RWPE1 (cell line): ENCODE results near the gene MRPL45.
"Not testable (repeated sequence)": the region's sequence is repeated elsewhere in the genome, so short reads cannot be mapped to it uniquely, and the experiment has no call there.

Experiments used
- CTCF ChIA-PET: fragments of 350-600 bp; sonication (Branson Sonifier 250); formaldehyde crosslinking; extraction: SDS; loops from one replicate; lab custom pipeline; 2021; lab: Yijun Ruan, JAX
- POLR2A ChIA-PET: fragments of 400-600 bp; formaldehyde crosslinking; extraction: SDS; loops from one replicate; lab custom pipeline; 2020; ENCODE audit warnings: antibody characterized with exemption; ENCODE audit not compliant: low non-redundant PET; lab: Yijun Ruan, JAX
- DNase-seq: peaks from one replicate; pipeline ENCODE4 v3.0.0; 2012; ENCODE audit warnings: low spot score
- H3K27ac ChIP-seq: fragments of 450-650 bp; 2 replicates; pipeline ENCODE4 v1.5.1; 2017
- TF ChIP-seq, protein P1 (sequence below): fragments of 450-650 bp; conservative IDR thresholded peaks from 2 replicates; pipeline ENCODE4 v1.5.1; 2017; ENCODE audit warnings: low read depth, mild to moderate bottlenecking

Gene MRPL45

DNA sequence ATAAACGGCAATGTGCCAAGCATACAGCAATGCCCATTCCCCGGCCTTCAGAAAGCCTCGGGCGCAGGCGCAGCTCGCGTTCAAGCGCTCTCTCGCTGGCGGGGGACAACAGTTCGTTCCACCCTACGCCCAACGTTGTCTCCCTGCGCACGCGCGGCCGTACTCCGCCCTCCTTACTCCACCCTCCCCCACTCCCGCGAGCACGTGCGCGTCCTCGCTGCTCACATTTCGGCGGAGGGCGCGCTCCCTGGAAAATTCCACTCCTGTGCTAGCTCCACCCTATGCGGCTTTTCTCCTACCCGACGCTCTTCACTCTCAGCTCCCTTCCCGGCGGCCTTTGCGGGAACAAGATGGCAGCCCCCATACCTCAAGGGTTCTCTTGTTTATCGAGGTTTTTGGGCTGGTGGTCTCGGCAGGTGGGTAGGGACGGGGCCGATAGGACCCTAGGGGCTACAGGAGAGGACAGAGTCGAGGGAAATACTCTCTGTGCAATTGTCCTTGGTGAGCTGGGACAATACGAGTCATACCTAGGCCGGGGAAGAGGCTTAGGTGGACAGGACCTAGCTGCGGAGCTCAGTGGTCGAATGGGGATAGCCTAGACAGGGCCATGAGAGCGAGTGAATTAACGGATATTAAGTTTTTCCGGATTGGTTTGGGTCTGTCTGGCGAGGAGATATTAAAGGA lies at the start of gene MRPL45:
TSS of gene MRPL45 (plus strand) at position 335 of the 684 bp plus-strand sequence. CDS start at position 351, 16 bp downstream.
- DNase-seq, result peak; percentile 94
- peak within 1 kb of the TSS; percentile 71 for H3K27ac ChIP-seq
- POLR2A ChIA-PET, CTCF ChIA-PET: not testable (repeated sequence)

DNA sequence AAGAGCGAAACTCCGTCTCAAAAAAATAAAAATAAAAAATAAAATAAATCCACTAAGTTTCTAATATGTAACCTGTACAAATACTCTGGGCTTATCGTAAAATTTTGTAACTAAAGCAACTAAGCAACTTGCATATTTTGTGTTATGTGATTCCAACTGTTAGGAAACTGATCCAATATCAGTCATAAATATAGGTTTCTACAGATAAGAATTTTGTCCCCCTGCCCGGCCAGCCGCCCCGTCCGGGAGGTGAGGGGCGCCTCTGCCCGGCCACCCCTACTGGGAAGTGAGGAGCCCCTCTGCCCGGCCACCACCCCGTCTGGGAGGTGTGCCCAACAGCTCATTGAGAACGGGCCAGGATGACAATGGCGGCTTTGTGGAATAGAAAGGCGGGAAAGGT lies 43.8 kb upstream of the MRPL45 start:
- DNase-seq, POLR2A ChIA-PET, CTCF ChIA-PET: not testable (repeated sequence)
- H3K27ac ChIP-seq, result peak overlapping the region; percentile 32; the same call in 1 of the 2 replicates

DNA sequence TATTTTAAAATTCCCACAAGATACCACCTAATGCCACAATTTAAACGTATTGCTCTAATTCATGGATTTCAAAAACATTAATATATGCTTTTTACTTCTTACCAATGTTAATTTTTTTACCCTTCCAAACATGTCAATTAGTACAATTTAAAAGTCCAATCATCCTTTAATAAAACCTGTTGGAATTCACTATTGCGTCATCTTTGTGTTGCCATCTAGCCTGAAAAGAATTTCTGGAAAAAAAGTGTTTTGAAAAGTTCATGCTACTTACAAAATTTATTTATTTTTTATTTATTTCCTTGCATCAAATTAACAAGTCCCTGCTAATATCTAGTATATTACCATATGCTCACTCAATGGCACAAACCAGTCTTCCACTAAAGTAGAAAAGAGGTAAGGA lies 42.6 kb upstream of the MRPL45 start:
- peak overlapping the region; percentile 41; the same call in 1 of the 2 replicates for H3K27ac ChIP-seq
- POLR2A ChIA-PET, CTCF ChIA-PET, DNase-seq: not testable (repeated sequence)

DNA sequence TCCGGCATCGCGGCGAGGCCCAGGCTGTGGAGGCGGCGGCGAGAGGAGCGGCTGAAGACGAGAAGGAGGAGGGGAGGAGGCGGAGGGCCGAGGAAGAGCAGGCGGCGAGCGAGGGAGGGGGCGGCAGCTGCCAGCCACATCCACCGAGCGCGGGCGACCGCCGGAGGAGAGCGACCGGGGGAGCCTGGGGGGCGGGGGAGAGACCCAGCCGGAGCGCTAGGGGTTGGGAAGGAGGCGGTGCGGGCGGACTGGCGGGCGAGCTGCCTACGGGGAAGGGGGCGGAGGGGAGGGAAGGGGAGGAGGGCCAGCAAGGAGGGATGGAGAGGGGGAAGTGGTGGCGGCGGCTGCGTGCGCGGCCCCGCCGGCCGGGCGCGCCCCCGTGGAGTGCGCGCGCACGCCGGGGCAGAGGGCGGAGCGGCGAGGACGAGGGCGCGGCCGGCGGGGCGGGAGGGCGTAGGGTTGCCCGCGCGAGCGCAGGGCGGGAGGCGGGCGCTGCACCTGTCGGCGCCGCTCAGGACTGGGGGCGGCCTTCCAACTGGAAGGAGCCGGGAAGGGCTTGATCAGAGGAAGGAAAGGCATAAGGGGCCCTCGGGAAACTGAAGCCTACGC lies 39.9 kb upstream of the MRPL45 start:
- CTCF ChIA-PET, POLR2A ChIA-PET: not testable (repeated sequence)
- DNase-seq, result peak; percentile 69
- peak overlapping the region; percentile 84 for H3K27ac ChIP-seq

DNA sequence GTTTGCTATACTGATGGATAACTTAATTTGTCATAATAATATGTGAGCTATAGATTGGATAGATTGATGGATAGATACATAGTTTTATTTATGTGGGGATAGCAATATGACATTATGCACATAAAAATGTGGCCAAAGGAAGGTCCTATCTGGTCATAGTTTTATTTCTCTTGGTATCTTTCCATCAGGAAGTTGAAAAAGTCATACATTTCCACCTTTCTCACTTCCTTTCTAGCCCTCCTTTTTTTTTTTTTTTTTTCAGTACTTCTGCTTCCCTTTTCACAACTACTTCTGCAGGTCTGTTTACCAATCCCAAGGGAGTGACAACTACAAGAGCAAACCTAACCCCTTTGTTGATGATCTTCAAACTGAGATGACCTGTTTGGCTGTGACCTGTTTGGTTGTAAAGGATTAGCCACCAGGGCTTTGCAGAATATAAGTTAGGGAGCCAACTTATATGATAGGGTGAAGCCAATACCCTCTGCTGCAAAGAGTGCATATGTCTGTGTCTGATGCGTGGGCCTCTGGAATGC lies 30.9 kb upstream of the MRPL45 start:
- POLR2A ChIA-PET, DNase-seq, H3K27ac ChIP-seq, CTCF ChIA-PET: not testable (repeated sequence)

DNA sequence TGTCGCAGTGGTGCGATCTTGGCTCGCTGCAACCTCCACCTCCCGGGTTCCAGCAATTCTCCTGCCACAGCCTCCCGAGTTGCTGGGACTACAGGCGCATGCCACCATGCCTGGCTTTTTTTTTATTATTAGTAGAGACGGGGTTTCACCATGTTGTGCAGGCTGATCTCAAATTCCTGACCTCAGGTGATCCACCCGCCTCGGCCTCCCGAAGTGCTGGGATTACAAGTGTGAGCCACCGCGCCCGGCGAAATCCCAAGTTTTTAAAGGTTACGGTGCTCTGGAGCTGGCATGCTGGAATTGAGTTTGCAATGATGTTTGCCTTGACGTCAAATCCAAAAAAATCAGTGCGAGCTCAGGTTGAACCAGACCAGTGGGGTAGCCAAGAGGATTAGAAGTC lies 30.4 kb upstream of the MRPL45 start:
- CTCF ChIA-PET, POLR2A ChIA-PET, DNase-seq, H3K27ac ChIP-seq: not testable (repeated sequence)

DNA sequence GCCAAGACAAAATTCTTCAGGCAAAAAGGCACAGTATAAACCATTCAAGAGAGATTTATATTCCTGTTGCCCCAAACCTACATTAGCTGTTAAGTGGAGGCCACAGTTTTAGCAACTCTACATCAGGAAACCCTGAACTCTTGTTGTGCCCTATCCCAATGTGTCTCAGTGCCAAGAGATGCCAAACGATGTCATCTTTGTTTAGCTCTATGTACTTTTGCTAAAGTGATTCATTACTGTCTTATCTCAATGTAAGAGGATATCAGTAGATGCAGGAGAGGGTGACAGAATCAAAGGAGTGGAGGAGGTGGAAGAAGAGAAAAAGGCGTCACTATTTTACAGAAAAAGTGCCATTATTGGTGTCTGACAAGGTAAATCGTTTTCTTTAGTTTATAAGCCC lies 28.8 kb upstream of the MRPL45 start:
- CTCF ChIA-PET, result not testable (repeated sequence)

DNA sequence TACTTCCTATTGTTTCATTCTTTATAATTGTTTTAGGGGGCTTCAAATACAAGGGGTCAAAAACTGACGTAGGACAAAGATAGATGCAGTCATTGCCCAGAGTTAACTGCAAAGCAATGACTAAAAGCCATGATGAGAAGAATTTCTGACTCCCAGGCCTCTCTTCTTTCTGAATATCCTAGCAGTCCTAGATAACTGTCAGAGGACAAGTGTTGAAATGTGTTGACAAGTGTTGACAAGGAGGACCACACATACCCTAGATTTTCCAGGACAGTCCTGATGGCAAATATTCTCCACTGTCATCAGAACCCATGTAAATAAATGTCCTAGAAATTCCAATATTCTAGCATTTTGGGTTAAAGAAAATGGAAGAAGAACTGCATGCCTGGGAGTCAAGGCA lies 27.9 kb upstream of the MRPL45 start:
- CTCF ChIA-PET, result not testable (repeated sequence)

More for the DNA sequence above, 28.8 kb upstream of the MRPL45 start:
- DNase-seq, POLR2A ChIA-PET, H3K27ac ChIP-seq: not testable (repeated sequence)

DNA sequence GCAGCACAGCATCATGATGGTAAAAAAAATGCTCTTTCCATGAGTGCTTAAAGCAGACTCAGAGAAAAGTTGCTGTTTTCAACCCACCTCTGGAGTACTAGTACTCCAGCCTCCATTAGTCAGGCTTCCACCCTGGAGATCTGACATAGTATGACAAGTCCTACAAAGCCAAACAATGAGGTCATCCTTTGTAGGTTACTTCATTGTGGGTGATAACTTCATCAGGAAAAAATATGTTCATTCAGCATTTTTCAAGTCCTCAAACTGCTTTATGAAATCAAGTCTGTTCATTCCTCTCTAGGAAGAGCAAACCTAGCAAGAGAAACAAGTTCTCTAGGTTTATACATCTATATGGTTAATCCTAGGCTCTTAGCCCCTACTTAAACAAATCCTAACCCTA lies 27.4 kb upstream of the MRPL45 start:
- DNase-seq, H3K27ac ChIP-seq, CTCF ChIA-PET, POLR2A ChIA-PET: not testable (repeated sequence)

More for the DNA sequence above, 27.9 kb upstream of the MRPL45 start:
- H3K27ac ChIP-seq, POLR2A ChIA-PET, DNase-seq: not testable (repeated sequence)

DNA sequence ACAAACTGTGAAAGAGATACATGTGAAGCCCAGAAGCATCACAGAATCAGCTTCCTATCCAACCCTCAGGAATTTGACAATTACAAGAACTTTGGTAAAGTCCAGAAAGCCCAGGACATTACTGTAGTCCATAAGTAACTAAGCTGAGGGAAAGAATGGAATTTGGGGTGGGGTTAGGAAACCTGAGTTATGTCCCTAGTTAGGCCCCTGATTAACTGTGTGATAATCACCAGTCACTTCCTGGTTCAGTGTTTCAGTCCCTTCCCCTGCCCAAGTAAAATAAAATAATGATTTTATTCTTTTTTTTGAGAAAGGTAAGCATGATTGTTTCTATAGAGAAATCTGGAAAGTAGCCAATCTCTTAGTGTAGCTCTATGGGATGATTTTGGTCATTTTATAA lies 11.0 kb upstream of the MRPL45 start:
- POLR2A ChIA-PET, H3K27ac ChIP-seq, DNase-seq, CTCF ChIA-PET: not testable (repeated sequence)

DNA sequence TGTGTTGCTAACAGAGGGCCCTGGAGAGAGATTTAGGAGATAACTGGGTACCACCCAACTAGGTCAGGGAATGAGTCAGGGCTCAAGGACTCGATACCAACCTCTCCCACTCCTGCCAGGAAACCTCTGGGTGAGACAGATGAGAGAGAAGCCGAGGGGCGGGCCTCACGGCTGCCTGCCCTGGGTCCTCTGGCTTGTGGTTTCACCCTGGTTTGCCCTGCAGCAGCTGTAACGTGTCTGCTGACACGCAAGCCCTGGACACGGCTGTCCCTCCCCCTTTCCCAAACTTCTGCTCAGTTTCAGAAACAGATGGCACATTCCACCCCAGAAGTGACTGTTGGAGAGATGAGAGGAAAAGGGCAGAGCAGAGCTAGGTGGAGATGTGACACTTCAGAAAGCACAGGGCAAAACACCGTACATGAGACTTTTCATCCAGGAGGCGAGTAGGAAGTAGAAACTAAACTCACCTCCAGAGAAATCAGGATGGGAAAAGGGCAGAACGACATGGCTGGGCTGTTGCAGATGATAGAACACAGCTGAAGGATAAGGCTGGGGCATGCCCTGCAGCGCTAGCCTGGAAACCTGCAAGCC lies 10.4 kb upstream of the MRPL45 start:
- POLR2A ChIA-PET, DNase-seq, CTCF ChIA-PET: not testable (repeated sequence)
- peak overlapping the region; percentile 69 for H3K27ac ChIP-seq

DNA sequence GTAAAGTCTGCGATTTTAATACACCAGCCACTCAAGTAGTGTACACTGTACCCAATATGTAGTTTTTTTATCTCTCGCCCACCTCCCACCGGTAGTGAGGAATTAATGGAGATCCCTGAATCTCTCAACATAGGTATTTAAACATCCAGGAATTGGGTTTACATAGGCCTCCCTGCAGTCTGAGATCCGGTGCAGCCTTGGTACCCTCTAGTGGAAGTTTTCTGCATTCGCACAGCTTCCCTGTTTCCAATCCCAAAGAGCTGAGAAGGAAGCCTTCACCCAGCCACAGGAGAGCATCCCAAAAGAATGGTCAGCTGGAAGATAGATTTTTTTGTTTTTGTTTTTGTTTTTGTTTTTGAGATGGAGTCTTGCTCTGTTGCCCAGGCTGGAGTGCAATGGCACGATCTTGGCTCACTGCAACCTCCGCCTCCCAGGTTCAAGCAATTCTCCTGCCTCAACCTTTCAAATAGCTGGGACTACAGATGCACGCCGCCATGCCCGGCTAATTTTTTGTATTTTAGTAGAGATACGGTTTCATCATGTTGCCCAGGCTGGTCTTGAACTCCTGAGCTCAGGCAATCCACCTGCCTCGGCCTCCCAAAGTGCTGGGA lies 8.6 kb upstream of the MRPL45 start:
- POLR2A ChIA-PET, H3K27ac ChIP-seq, DNase-seq: not testable (repeated sequence)
- TF ChIP-seq, protein P1, sequence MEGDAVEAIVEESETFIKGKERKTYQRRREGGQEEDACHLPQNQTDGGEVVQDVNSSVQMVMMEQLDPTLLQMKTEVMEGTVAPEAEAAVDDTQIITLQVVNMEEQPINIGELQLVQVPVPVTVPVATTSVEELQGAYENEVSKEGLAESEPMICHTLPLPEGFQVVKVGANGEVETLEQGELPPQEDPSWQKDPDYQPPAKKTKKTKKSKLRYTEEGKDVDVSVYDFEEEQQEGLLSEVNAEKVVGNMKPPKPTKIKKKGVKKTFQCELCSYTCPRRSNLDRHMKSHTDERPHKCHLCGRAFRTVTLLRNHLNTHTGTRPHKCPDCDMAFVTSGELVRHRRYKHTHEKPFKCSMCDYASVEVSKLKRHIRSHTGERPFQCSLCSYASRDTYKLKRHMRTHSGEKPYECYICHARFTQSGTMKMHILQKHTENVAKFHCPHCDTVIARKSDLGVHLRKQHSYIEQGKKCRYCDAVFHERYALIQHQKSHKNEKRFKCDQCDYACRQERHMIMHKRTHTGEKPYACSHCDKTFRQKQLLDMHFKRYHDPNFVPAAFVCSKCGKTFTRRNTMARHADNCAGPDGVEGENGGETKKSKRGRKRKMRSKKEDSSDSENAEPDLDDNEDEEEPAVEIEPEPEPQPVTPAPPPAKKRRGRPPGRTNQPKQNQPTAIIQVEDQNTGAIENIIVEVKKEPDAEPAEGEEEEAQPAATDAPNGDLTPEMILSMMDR, result peak; percentile 59
- CTCF ChIA-PET, result interaction anchor here (0.6 kb wide), 1 partner anchor 649 kb away, joined by 5 read pairs; no protein-coding TSS in a partner anchor

DNA sequence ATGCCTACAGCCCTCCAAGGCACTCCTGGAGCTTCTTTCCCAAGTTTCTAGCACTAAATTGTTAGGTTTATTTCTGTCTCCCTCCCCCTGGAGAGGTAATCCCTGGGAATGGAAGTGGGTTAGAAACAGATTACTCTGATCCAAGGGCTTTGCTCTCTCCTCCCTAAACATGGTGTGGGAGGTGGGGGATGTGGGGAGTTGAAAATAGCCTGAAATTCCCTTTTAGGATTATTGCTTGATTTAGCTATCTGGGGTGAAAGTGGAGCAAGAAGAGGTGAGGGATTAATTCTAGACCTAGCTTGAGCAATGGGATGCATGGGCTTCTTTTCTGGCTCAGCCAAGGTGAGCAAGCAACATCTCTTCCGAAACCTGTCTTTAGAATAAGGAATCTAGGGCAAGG lies 7.2 kb upstream of the MRPL45 start:
- H3K27ac ChIP-seq, CTCF ChIA-PET: not testable (repeated sequence)

DNA sequence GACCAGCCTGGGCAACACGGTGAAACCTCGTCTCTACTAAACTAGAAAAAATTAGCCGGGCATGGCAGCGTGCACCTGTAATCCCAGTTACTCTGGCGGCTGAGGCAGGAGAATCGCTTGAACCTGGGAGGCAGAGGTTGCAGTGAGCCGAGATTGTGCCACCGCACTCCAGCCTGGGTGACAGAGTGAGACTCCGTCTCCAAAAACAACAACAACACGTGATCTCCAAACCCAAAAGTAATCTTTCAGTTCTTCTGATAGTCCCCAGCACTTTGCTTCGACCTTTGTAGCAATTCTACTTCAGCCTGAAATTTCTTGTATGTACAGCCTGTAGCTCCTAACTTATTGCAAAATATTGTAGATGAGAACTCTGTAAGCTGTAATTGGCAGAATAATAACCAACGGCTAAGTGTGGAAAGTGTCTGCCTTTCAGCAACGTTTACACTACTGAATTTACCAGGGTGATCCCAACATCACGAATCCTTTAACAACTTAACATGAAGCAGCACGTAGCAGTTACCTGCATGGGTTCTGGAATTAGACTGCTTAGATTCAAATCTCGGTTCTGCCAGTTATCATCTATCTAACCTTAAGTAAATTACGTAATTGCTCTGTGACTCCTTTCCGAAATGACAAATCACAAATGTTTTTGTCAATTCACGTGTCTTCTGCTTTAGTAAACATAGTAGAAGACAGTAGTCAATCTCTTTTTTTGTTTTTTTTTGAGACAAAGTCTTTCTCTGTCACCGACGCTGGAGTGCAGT lies 1.2 kb upstream of the MRPL45 start:
- CTCF ChIA-PET, POLR2A ChIA-PET: not testable (repeated sequence)

More for the DNA sequence above, 7.2 kb upstream of the MRPL45 start:
- DNase-seq, POLR2A ChIA-PET: not testable (repeated sequence)

More for the DNA sequence above, 1.2 kb upstream of the MRPL45 start:
- not testable (repeated sequence) for H3K27ac ChIP-seq, DNase-seq
